Left lung (tissue), 14 donors: ENCODE measurements around the gene OR8B12. TPM values are rescaled to one million over a fixed set of nuclear protein-coding genes. Genes with fewer than 3 reads are reported as not detected.

Source experiments
- ATAC-seq: fragments of 200-7000 bp; cut with Tn5 transposase; one replicate; pipeline ENCODE4 v1.9.1; 2020; ENCODE audit warnings: moderate library complexity
- DNase-seq, 4 donors: peaks; one replicate each; pipeline ENCODE4 v3.0.0-alpha.2; 2013 to 2020
- H3K27ac ChIP-seq, 2 donors: fragments of 200-600 bp; sonication (generic) in 1 of 2; one replicate each; pipeline versions ENCODE4 v1.5.0 to v1.8.0; 2020 to 2021
- H3K27me3 ChIP-seq, 2 donors: fragments of 200-600 bp; sonication (generic) in 1 of 2; one replicate each; pipeline versions ENCODE4 v1.5.0 to v1.8.0; 2020 to 2021
- H3K36me3 ChIP-seq, 2 donors: fragments of 200-600 bp; sonication (generic) in 1 of 2; one replicate each; pipeline versions ENCODE4 v1.5.0 to v1.8.0; 2020 to 2021
- H3K4me1 ChIP-seq, 2 donors: fragments of 200-600 bp; one replicate each; pipeline ENCODE4 v1.8.0; 2021
- H3K4me3 ChIP-seq, 2 donors: fragments of 200-600 bp; sonication (generic) in 1 of 2; one replicate each; pipeline versions ENCODE4 v1.5.0 to v1.8.0; 2020 to 2021; ENCODE audit warnings: mild to moderate bottlenecking in 1 of 2
- H3K9me3 ChIP-seq, 2 donors: fragments of 200-600 bp; sonication (generic) in 1 of 2; one replicate each; pipeline versions ENCODE4 v1.5.0 to v1.8.0; 2020 to 2021
- CTCF ChIP-seq, 2 donors: fragments of 200-600 bp; sonication (generic) in 1 of 2; IDR thresholded peaks; one replicate each; pipeline versions ENCODE4 v1.5.0 to v1.8.0; 2021; ENCODE audit warnings: antibody characterized with exemption in 2 of 2
- intact Hi-C, 2 donors: fragments of 100-400 bp; cut with DNase I; formaldehyde crosslinking; loops; one replicate each; pipeline versions ENCODE4 v1.11.2 to v1.14.2; 2022
- long read RNA-seq, 12 donors: library from polyadenylated mRNA in 2 of 12; unstranded in 2 of 12; transcript quantifications; one replicate each; pipeline ENCODE4 v2.0.0 and lab custom pipeline, GENCODE V29; 2019 to 2026
- polyA plus RNA-seq, 6 donors: library from polyadenylated mRNA; unstranded; fragments of 120-200 nt; gene quantifications; one replicate each; pipeline ENCODE4 v1.2.1, GENCODE V29; 2013; ENCODE audit not compliant: insufficient read length in 6 of 6
- total RNA-seq, 2 donors: library from RNA; stranded (reverse); fragmentation: NEBNext Ultra II Directional; extraction: Animal tissue kit (Norgen Biotek cat#: 25700); gene quantifications; one replicate each; pipeline ENCODE4 v1.2.1, GENCODE V29; 2021
- donor health status: DM: no; HTN: yes; CAD: no.
- donor health status: DM: no; HTN: no; CAD: no.

OR8B12 gene
- not detected for total RNA-seq
- polyA plus RNA-seq, result not detected
- long read RNA-seq, donor 1, result 0 reads
- long read RNA-seq, donor 2, result 0 reads
- long read RNA-seq, donor 3, result 0 reads
- long read RNA-seq, donor 4, result 0 reads
- long read RNA-seq, donor 5, result 0 reads
- long read RNA-seq, donor 6, result 0 reads
- long read RNA-seq, donor 7, result 0 reads
- long read RNA-seq, donor 8, result 0 reads
- long read RNA-seq, donor 9, result 0 reads
- long read RNA-seq, donor 10, result 0 reads
- long read RNA-seq, donor 11, result 0 reads
- long read RNA-seq, donor 12, result 0 reads

DNA sequence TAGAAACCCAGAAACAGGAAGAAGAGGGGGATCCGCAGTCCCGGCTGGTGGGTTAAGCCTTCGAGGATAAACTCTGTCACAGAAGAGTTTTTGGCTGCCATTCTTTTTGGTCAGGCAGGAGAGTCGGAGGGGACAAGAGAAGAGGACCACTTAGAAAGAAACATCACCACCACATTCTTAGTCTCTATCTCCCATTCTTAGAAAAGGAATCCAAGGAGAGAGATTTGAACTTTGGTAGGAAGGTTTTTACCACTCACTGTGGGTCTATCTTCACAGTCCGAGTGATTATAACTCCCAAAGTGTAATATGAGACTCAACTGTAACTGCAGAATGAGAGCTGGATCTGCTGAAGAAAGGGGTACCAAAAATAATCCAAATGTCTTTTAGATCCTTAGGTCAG lies at the start of gene OR8B12:
Gene OR8B12 (minus strand): TSS at position 101 of the 400 bp plus-strand sequence. CDS start 0 bp downstream, at position 101.
- no peaks in the 10 kb centered on the region for H3K4me1 ChIP-seq
- no peak for TF ChIP-seq CTCF (IDR thresholded peaks at IDR 0.05)

DNA sequence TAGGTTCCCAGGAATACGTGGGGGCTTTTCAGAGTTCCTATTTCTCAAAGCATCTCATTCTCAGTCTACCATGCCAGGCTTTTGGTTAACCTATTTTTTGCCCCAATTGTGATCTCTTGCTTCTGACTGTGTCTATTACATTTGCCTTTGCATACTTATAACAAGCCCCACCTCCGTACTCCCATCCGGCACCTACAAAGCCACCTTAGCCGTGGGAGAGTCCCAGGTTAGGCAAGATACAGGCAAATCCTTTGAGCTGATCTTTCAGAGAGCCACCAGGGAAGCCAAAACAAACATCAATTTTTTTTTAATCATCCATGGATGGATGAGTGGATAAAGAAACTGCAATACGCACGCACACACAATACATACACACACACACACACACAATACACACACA lies 49.2 kb upstream of the OR8B12 start:
- Histone ChIP-seq H3K4me3 (no peak overlapping the region), H3K36me3 (no peaks in the 10 kb centered on the region), H3K27ac (no peak overlapping the region), H3K27me3 (peaks cover under 1 to 6% of the 10 kb centered on the region in 2 donors), H3K4me1 (no peaks in the 10 kb centered on the region), H3K9me3 (no peaks in the 10 kb centered on the region)
- TF ChIP-seq CTCF (IDR thresholded peaks at IDR 0.05), result no peak
- DNase-seq, result no peak
- intact Hi-C loops, result no loop called here
- ATAC-seq, result peak; percentile 27

More for the DNA sequence above, at the start of gene OR8B12:
- no peak within 1 kb of the TSS for H3K27ac ChIP-seq
- DNase-seq (no peak), ATAC-seq (no peak)
- intact Hi-C loops, result no loop called here
- no peaks in the 10 kb centered on the region for H3K36me3 ChIP-seq
- no peaks in the 10 kb centered on the region for H3K27me3 ChIP-seq
- H3K4me3 ChIP-seq, result no peak within 1 kb of the TSS
- H3K9me3 ChIP-seq, result no peaks in the 10 kb centered on the region

DNA sequence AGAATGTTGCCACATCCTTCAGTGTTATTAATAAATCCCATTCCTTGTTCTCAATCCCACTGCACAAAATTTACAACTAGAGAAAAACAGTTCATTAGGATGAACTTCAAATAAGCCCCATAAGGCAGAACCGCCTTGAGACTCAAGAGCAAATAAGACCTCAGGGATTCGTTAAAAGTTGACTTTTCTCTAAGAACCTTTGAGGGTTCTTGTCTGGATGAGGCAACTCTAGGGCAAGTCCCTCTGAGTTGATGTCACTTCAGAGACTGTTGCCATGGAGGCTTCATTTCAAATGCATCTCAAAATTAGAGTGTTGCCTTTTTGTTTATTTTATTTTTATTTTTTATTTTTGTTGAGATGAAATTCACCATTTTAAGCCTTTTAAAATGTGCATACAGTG lies 48.0 kb upstream of the OR8B12 start:
- Histone ChIP-seq H3K4me3 (no peak overlapping the region), H3K4me1 (no peaks in the 10 kb centered on the region), H3K9me3 (no peaks in the 10 kb centered on the region), H3K27ac (no peak overlapping the region), H3K36me3 (no peaks in the 10 kb centered on the region), H3K27me3 (no peaks in the 10 kb centered on the region)
- ATAC-seq (peak; percentile 83), DNase-seq (peak in 1 of 4 donors; percentile 22)
- intact Hi-C loops, result no loop called here
- no peak for TF ChIP-seq CTCF (IDR thresholded peaks at IDR 0.05)

DNA sequence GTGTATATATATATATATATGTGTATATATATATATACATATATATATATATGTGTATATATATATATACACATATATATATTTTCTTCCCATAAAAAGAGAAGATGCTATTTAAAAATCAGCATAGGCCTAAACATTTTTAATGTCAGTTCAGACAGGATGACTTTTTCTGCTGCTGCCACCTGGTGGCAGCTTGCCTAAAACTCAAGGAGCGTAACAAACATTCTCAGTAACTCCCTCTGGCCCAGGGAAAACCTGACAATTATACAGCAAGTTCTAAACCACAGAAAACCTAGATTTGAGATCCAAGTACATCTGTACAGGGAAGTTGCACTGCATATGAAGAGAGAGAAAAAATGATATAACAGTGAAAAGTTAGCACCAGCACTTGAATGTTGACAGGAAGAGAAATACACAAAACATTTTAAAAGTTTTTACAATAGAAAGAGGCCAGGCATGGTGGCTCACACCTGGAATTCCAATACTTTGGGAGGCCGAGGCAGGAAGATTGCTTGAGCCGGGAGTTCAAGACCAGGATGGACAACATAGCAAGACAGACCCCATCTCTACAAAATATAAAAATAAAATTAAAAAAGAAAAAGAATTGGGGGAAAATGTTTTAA lies 42.9 kb upstream of the OR8B12 start:
- intact Hi-C loops, result no loop called here
- no peaks in the 10 kb centered on the region for H3K9me3 ChIP-seq
- DNase-seq, result peak in 3 of 4 donors; percentile 40 to 81 (median 44)
- no peak overlapping the region for H3K4me3 ChIP-seq
- no peaks in the 10 kb centered on the region for H3K4me1 ChIP-seq
- ATAC-seq, result peak; percentile 52
- H3K36me3 ChIP-seq, result no peaks in the 10 kb centered on the region
- H3K27me3 ChIP-seq, result no peaks in the 10 kb centered on the region
- no peak overlapping the region for H3K27ac ChIP-seq
- peak; percentile 44 to 58 for TF ChIP-seq CTCF (IDR thresholded peaks at IDR 0.05)

DNA sequence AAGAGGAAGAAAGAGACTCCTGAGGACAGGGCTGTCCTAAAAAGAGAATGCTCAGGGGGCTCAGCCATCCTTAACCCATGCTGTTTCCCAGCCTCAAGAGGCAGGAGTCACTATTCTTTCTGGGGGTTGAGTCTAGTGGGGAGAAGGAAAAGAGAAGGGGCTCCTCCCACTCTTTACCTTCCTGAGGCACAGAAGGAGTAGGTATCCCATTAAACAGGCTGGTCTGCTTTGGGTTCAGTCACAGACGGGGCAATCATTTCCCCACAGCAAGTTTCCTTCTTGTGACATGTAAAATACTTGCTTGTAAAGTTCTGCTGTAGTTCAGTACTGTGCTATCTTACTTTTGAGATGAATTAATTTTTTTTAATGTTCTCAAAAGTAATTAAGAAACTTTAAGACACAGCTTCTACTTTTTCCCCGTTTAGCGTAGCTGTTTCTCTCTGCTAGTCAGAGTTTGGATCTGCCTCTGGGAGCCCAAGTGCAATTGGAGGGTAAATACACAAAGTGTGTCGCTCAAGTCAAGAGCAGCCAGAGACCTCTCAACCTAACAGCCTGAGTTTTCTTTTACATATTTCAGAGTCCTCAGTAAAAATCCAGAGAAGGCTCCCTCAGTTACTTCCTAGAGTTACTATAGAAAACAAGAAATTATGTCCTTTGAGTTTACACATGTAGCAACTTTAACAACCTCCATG lies 41.4 kb upstream of the OR8B12 start:
- H3K9me3 ChIP-seq, result no peaks in the 10 kb centered on the region
- H3K27ac ChIP-seq, result no peak overlapping the region
- no peak for TF ChIP-seq CTCF (IDR thresholded peaks at IDR 0.05)
- peak; percentile 95 for ATAC-seq
- peak in 1 of 4 donors; percentile 19 for DNase-seq
- H3K36me3 ChIP-seq, result no peaks in the 10 kb centered on the region
- intact Hi-C loops, result no loop called here
- H3K4me3 ChIP-seq, result no peak overlapping the region
- H3K27me3 ChIP-seq, result no peaks in the 10 kb centered on the region
- no peaks in the 10 kb centered on the region for H3K4me1 ChIP-seq
